SIG-M5 treated with dmso at 0.1 percent for 504 hours (cell line): ENCODE measurements around the gene CSRP2.
A peak's percentile ranks its signal among the peaks of the same experiment; 100 is the strongest.

Experiments used
- DNase-seq: peaks from one replicate; lab custom pipeline; 2025; ENCODE audit not compliant: unreplicated experiment; lab: John Stamatoyannopoulos, UW

CSRP2 gene

DNA sequence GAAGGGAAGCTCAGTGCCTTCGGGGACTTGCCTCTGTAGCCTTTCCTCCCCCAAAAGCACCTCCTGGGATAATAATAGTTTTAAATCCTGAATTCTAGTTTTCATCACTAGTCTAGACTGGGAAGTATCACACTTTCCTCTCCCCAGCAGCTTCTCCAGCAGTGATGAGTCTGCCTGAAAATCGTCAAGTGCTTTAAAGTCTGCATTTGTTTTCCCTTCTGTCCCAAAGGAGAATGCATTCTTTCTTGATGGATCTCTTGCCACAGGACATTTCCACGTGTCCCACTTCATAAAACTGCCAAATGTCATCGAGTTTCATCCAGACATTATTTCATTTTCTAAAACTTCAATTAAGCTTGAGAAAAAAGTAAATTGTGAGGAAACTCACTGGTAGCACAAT, 15.0 kb downstream of the CSRP2 start:
- DNase-seq = no peak

DNA sequence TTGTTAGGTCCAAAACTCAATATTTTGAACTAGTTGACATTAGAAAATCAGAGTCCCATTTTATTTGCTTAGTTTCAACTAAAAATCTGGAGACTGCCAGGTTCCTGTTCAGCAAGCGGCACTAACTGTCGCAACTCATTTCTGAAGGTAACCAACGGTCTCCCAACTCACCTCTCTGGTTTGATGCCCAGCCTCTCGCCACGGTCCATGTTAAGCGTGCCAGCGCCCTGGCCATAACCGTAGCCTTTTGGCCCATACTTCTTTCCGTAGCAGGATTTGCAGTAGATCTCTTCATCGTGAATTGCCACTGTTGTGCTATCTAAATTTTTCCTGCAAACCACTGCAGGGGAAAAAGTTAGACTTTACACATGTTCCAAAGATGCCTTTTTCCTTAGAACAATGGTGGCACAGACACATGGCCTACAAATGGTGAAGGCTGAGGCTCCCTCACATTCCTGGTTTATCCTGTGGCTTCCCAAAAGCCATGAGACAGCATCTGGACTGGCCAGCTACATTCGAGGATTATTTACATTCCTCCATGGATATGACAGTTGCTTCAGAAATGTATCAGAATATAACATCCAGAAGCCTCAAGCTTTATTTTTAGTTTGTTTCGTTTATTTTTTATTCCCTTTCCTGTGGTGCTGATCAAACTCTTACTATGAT, 15.7 kb downstream of the CSRP2 start:
- DNase-seq = no peak

DNA sequence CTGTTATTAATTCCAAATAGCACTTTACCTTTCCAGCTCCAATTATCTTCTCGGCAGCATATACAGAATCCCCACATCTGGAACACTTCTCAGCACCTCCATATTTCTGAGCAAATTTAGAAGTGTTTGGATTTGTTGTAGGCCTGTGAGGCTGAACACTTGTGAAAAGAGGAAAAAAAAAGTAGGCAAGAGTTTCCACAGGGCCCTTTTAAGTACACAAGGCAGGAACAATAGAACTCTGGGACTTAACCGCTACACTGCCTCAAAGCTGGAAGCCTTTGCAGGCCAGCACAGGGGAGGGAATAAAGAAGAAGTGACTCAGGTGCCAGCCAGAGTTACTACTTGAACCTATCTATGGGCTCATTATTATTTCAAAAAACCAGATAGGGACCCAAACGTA, 18.6 kb downstream of the CSRP2 start:
- DNase-seq = no peak

DNA sequence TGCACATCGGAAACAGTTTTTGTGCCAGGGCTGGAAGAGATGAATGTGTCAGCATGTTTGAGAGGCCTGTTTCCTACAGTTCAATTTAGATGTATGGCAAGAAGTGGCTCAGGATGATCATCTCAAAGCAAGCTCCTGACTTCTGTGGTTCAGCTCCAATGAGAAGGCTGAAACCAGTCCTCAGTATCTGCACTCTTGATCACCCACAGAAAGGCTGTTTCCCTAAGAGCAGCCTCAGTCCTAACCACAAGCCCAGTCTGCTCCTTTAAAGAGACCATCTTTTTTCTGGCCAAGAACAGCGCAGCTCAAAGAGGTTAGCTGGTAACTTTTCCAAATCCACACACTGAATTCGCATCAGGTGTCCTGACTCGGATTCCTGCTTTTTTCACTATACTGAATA, 19.2 kb downstream of the CSRP2 start:
- DNase-seq = no peak

- DNase-seq = no peak
These were observed 22.7 kb downstream of the CSRP2 start for GRCh38 chr12:76856018-76856644.

DNA sequence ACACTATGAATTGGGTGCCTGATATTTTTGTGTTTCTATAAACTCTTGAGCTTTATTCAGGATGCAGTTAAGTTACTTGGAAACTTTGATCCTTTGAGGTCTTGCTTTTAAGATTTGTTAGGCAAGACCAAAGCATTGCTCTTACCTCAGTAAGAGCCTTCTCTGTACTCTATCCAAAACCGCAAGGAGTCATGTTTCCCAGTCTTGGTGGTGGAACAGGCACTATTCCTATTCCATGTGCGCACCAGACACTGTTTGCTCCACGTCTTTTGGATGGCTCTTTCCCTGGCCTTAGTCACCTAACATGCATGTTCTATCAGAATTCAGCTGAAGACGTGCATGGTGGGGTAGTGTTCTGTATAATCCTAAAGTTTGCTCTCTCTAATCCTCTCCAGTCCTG, 23.5 kb downstream of the CSRP2 start:
- no peak for DNase-seq

GRCh38 chr12:76852106-76852505, 26.7 kb downstream of the CSRP2 start:
- no peak for DNase-seq

GRCh38 chr12:76848132-76848531, 30.7 kb downstream of the CSRP2 start:
- no peak for DNase-seq

- no peak for DNase-seq
These were observed 31.6 kb downstream of the CSRP2 start for GRCh38 chr12:76847260-76847659.

DNA sequence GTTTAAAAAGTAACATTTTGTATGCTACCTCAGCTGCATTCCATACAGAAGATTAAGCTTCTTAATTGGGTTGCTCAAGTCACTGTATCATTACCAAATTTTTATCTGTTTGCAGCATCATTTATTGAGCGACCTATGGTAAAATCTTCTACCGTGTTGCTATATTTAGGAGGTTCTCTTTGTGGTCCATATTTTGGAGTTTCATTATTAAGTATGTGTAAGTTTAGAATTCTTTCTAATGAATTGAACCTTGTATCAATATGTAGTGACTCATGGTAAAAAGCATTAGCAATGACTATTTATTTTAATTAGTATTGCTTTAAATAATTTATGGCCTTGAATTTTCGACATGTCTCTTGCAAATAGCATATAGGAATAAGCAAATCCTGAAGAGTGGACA, 42.2 kb downstream of the CSRP2 start:
- no peak for DNase-seq

DNA sequence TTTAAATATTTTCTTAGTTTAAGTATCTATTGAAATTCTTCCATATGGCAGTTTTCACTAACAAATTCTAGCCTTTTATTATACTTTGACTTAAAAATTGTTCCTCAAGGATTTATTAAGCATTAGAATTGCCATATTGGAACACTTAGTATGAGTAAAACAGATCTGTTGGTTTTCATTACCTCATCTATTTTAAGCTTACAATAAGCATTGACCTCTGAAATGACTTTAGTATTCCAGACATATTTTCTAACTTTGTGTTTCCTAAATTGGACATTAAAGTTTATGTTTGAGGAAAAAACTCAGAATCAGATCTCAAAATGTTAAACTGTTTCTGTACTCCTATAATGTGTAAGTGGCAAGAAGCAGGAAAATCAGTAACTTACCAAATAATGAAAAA, 48.4 kb downstream of the CSRP2 start:
- DNase-seq = no peak

- peak; percentile 42 for DNase-seq
These were observed 57.8 kb downstream of the CSRP2 start for GRCh38 chr12:76820888-76821482.

DNA sequence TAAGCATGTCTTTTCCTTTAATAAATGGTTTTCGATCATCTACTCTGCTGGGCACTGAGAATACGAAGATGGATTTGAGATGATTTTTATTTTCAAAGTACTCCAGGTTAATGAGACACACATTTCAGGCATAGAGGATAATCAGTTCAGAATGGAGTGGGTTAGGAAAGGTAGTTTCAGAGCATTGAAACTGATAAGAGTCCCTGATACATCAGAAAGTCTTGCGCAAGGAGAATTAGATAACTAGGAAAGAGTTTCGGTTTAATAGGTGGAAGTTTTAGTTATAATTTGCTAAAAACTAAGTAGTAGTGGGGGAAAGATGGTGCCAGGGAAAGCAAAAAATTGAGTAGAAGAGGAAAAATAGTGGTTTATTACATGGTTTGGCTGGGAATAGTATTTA, 64.8 kb downstream of the CSRP2 start:
- no peak for DNase-seq

DNA sequence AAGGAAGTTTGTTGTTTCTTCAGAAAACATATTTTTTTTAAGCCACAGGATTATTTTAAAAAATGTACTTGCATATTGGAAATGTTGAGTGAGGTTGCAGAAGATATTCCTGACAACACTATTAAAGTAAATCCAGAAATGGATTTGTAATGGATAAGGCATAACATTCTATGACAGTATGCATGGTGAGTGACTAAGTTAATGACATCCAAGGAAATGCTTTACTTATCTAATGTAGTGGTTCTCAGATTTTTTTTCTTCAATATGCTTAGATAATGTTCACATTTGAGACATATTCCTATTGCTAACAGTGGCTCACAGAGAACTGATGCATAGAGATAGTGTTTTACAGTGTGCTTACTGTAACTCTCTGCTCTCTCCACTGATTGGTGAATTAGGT, 65.6 kb downstream of the CSRP2 start:
- no peak for DNase-seq

DNA sequence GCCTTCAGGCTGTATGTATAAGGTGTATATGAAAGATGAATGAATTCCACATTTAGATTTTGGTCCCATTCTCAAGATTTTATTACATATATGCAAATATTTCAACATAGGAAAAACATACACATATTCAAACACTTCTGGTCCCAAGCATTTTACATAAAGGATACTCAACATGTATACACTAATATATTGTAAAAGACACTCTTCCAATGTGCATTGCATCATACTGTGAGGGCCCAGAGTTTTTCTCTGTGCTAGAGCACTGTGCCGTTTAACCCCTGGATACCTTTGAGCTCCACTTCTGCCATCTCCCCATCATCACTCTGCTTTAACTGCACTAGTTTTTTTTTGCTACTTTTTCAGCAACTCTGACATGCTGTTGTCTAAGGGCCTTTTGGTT, 66.8 kb downstream of the CSRP2 start:
- DNase-seq = no peak

- no peak for DNase-seq
These were observed 68.0 kb downstream of the CSRP2 start for GRCh38 chr12:76810671-76811419.
